ENCODE measurements around the gene OR5B12. TPM values are rescaled to one million over a fixed set of nuclear protein-coding genes. Genes with fewer than 3 reads are reported as not detected.
A peak's percentile ranks its signal among the peaks of the same experiment; 100 is the strongest.
"Not testable (repeated sequence)": the region's sequence is repeated elsewhere in the genome, so short reads cannot be mapped to it uniquely, and the experiment has no call there.

Gene OR5B12
- not detected in 2 replicates for total RNA-seq (2014; rRNA removed; shearing (Covaris generic))

- DNase-seq (ENCODE audit: low read depth): no peak
Measured at GRCh38 chr11:58442136-58442535, at the start of gene OR5B12. TSS of gene OR5B12 (minus strand) at chr11:58442236. CDS start at chr11:58440151, 2,085 bp downstream.

- no peak for DNase-seq (ENCODE audit: low read depth)
Measured at GRCh38 chr11:58490827-58491226, 48.8 kb upstream of the OR5B12 start.

DNA sequence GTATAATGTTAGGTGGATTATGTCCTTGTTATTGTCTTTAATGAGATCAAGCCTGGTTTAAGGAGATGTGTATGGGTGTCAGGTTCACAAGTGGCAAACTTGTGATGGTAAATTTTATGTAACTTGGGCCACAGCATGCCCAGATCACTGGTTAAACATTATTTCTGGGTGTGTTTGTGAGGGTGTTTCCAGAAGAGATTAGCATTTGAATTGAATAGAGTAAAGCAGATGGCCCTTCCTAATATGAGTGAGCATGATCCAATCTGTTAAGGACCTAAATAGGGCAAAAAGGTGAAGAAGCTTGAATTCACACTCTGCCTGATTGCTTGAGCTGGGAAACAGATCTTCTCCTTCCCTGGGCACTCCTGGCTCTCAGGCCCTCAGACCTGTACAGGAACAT is 45.1 kb upstream of the OR5B12 start:
- no peak for DNase-seq (ENCODE audit: low read depth)

- DNase-seq (ENCODE audit: low read depth): no peak
Measured at GRCh38 chr11:58485961-58486360, 43.9 kb upstream of the OR5B12 start.

DNA sequence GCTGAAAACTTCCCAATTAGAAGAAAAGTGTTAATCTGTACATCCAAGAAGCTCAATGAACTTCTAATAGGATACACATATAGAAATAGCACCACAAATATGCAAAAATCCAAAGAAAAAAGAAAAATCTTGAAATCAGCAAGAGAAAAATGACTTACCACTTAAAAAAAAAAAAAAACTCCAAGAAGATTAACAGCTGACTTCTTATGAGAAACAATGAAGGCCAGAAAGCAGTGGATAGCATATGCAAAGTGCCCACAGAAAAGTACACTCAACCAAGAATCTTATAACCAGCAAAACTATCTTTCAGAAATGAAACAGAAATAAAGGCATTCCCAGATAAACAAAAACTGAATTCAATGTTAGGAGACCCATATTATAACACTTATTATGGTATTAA is 29.9 kb upstream of the OR5B12 start:
- DNase-seq (ENCODE audit: low read depth): no peak

DNA sequence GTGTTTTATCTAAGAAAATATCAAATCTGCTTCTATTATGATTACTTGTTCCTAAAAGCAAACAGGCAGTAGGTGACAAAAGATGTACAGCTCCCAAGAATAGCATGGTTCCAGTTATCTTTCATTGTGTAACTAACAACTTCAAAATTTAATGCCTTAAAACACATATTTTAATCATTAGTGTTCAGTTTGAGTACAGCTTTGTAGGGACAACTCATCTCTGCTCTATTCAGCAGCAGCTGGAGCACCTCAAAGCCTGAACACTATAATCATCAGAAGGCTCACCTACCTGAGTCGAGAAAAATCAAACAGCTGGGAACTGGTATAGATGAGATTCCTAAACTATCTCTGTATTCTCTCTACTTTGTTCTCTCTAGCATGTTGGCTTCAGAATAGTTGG is 24.3 kb upstream of the OR5B12 start:
- no peak for DNase-seq (ENCODE audit: low read depth)

DNA sequence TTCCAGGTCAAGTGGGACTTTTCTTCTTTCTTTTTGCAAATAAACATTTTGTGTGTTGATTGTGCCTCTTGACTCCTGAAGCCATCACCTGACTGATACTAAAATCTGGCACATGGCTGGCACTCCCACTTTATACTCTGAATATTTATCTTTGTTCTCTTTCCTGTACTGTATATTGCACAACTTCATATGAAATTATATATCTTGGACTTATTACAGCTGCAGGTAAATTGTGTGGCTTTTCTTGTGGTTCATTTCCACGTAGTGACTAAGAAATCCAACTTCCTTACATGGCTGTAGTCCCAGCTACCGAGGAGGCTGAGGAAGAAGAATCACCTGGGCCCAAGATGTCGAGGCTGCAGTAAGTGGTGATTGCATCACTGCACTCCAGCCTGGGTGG is 23.7 kb upstream of the OR5B12 start:
- DNase-seq (ENCODE audit: low read depth): no peak

- no peak for DNase-seq (ENCODE audit: low read depth)
Measured at GRCh38 chr11:58451585-58451984, 9.5 kb upstream of the OR5B12 start.

GRCh38 chr11:58446294-58446693 is 4.3 kb upstream of the OR5B12 start:
- peak; percentile 5 for DNase-seq (ENCODE audit: low read depth)

DNA sequence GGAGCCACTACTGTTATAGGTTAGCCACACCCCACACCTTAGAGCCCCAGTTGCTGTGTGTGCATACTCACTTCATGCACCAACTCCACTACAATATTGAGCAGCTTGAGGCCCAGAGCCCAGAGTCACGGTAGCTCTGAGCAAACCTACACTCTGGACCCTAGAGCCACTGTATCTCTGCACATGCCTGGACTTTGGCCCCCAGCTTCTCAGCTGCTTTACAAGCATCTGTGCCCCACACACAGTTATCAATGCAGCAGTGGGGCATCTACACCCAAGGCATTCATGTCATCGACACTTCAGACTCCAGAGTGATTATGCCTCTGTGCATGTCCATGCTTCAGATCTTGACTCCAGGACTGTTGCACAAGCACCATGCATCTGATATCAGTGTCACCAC is 2.3 kb upstream of the OR5B12 start:
- no peak for DNase-seq (ENCODE audit: low read depth)

DNA sequence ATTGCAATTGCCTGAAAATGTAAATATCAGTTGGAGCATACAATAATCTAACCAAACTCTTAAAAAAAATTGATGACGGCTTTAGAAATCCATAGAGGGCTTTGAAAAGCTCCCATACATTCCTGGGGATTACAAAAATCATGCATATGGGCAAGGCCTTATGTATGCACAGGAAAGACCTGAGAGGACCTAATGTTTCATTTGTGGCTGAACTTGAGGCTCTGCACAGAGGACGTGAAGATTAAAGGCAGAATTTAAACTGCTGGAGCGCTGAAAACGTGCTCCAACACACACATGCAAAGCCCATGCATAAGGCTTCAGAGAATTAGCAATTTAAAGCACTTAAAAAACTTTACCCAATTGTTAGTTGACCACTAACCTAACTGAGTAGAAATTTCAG is 3.5 kb downstream of the OR5B12 start:
- no peak for DNase-seq (ENCODE audit: low read depth)

DNA sequence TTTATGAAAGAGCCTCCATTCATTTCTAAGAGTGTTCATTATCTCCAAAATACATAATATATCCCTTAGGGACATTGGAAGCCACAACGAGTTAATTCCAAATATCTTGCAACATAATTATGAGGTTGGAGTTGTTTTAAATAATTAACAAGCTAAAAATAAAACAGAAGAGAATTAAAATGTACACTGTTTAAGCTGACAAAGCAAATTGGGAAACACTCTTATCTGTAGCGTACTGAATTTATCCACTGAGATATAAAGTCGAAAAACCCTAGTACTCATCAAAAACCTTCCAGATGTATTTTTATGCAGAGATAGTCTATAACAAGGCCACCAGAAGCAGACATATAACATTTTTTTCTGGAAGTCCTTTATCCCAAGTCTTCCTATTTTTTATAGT is 7.8 kb downstream of the OR5B12 start:
- DNase-seq (ENCODE audit: low read depth): no peak

GRCh38 chr11:58433638-58434203 is 8.3 kb downstream of the OR5B12 start:
- no peak for DNase-seq (ENCODE audit: low read depth)

- no peak for DNase-seq (ENCODE audit: low read depth)
Measured at GRCh38 chr11:58429273-58429672, 12.8 kb downstream of the OR5B12 start.

- DNase-seq (ENCODE audit: low read depth): no peak
Measured at GRCh38 chr11:58428021-58428420, 14.0 kb downstream of the OR5B12 start, which contains the start of gene OR5B2. TSS of gene OR5B2 (minus strand) at chr11:58428121. CDS start at chr11:58423261, 4,860 bp downstream.

DNA sequence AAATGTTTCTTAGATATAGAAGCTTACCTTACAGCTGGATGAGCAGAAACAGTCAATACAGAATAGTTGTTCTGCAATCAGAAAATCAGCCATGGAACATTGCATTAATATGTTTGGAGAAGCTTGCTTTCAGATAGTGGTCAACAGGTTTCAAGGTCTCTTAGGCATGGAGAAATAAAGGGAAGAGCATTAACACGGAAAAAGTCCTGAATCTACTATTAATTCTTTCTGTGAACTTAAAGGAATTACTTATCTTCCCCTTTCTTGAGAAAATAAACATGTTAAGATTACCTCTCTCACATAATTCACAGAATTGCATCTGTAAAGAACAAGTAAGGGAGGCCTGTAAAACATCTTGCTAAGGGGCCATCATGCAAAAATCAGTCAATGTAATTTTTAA is 35.3 kb downstream of the OR5B12 start, which contains the start of gene OR5B3:
Gene OR5B3 (minus strand): TSS at position 101 of the 400 bp plus-strand sequence. CDS start 3,465 bp downstream, outside the sequence.
- DNase-seq (ENCODE audit: low read depth): no peak

- not testable (repeated sequence) for DNase-seq (ENCODE audit: low read depth)
Measured at GRCh38 chr11:58399622-58400021, 42.4 kb downstream of the OR5B12 start.

GRCh38 chr11:58395581-58395980 is 46.5 kb downstream of the OR5B12 start:
- DNase-seq (ENCODE audit: low read depth): peak; percentile 43

DNA sequence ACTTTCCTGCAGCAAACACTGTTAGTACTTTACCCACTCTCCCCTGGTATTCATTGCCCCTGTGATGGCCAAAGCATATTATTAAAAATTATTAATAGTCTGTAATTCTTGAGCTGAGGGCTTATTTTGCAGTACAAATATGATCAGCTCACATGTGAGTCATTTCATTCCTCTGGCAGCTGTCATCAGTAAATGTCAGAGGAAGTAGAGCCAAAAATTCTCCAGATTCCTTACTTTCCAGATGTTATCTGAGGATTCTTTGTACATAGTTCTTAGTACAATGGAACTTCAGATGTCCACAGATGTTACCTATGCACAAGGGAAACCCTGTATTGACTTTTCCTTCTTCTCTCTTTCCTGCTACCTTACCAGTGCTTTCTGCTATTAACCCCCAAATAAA is 47.8 kb downstream of the OR5B12 start:
- DNase-seq (ENCODE audit: low read depth): peak; percentile 85

GRCh38 chr11:58392746-58393145 is 49.3 kb downstream of the OR5B12 start:
- DNase-seq (ENCODE audit: low read depth): peak; percentile 12

GRCh38 chr11:58391879-58392278 is 50.2 kb downstream of the OR5B12 start:
- peak; percentile 25 for DNase-seq (ENCODE audit: low read depth)

- DNase-seq (ENCODE audit: low read depth): no peak
Measured at GRCh38 chr11:58390551-58391063, 51.4 kb downstream of the OR5B12 start.

All from M059J (cell line).